Caco-2 (cell line): Measurements from ENCODE around the gene RPL11. TPM values are rescaled to one million over a fixed set of nuclear protein-coding genes. Genes with fewer than 3 reads are reported as not detected.
"Not testable (repeated sequence)": the region's sequence is repeated elsewhere in the genome, so short reads cannot be mapped to it uniquely, and the experiment has no call there.

Experiments
- BruUV-seq: library from RNA; stranded (reverse); fragments of 400-500 nt; replicated peaks from 2 replicates; lab custom pipeline; 2021; lab: Mats Ljungman, UMichigan
- CTCF ChIA-PET: fragments of 300-600 bp; sonication (Branson Sonifier 250); formaldehyde crosslinking; loops from one replicate; lab custom pipeline; 2022; ENCODE audit warnings: antibody characterized with exemption; lab: Charles Lee
- POLR2A ChIA-PET: fragments of 300-600 bp; sonication (Branson Sonifier 250); formaldehyde crosslinking; loops from one replicate; lab custom pipeline; 2022; ENCODE audit warnings: antibody characterized with exemption; lab: Charles Lee
- DNase-seq, 2 experiments: peaks; one replicate each; pipeline versions ENCODE4 v3.0.0 to v3.0.0-alpha.2; 2020 to 2022
- H3K27me3 ChIP-seq: replicated peaks from 2 replicates; pipeline ENCODE4 v1.6.0; 2011; ENCODE audit warnings: low read length; ENCODE audit not compliant: control insufficient read depth, insufficient read depth
- H3K36me3 ChIP-seq: 2 replicates; pipeline ENCODE4 v1.5.1; 2011; ENCODE audit warnings: low read length; ENCODE audit not compliant: control insufficient read depth, insufficient read depth
- H3K4me1 ChIP-seq: fragments of 250-450 bp; sonication (Bioruptor Pico); 2 replicates; pipeline ENCODE4 v1.5.1; 2020; ENCODE audit warnings: mild to moderate bottlenecking
- H3K4me3 ChIP-seq: 2 replicates; pipeline ENCODE4 v1.5.1; 2011; ENCODE audit warnings: low read depth, mild to moderate bottlenecking, control low read depth, low read length
- H3K9me3 ChIP-seq: fragments of 250-450 bp; sonication (Bioruptor Pico); 2 replicates; pipeline ENCODE4 v1.5.1; 2020; ENCODE audit warnings: mild to moderate bottlenecking, moderate library complexity
- H3K27ac Mint-ChIP-seq: one replicate; pipeline ENCODE4 v1.8.0; 2022; ENCODE audit warnings: mixed read lengths; ENCODE audit not compliant: unreplicated experiment
- H3K27me3 Mint-ChIP-seq: one replicate; pipeline ENCODE4 v1.8.0; 2022; ENCODE audit warnings: mixed read lengths; ENCODE audit not compliant: insufficient read depth, unreplicated experiment
- H3K36me3 Mint-ChIP-seq: one replicate; pipeline ENCODE4 v1.8.0; 2022; ENCODE audit warnings: mild to moderate bottlenecking, mixed read lengths; ENCODE audit not compliant: insufficient read depth, unreplicated experiment
- H3K4me1 Mint-ChIP-seq: one replicate; pipeline ENCODE4 v1.8.0; 2022; ENCODE audit warnings: low read depth, mixed read lengths; ENCODE audit not compliant: unreplicated experiment
- H3K4me3 Mint-ChIP-seq: one replicate; pipeline ENCODE4 v1.8.0; 2022; ENCODE audit warnings: mild to moderate bottlenecking, moderate library complexity, mixed read lengths; ENCODE audit not compliant: unreplicated experiment
- H3K9me3 Mint-ChIP-seq: one replicate; pipeline ENCODE4 v1.8.0; 2022; ENCODE audit warnings: mixed read lengths; ENCODE audit not compliant: unreplicated experiment
- CTCF ChIP-seq, 2 experiments: fragments of 200-600 bp in 1 of 2; IDR thresholded peaks; 1 replicate in 1 of 2; 2 replicates in 1 of 2; pipeline versions ENCODE4 v1.5.1 to v1.8.0; 2011 to 2022; ENCODE audit warnings: antibody characterized with exemption in 1 of 2, control low read depth in 1 of 2, inconsistent platforms in 1 of 2, low read depth in 1 of 2, low read length in 1 of 2, mild to moderate bottlenecking in 1 of 2, moderate library complexity in 1 of 2; ENCODE audit not compliant: insufficient read depth in 1 of 2, severe bottlenecking in 1 of 2, unreplicated experiment in 1 of 2
- intact Hi-C: fragments of 100-400 bp; cut with micrococcal nuclease; formaldehyde crosslinking; loops from one replicate; pipeline ENCODE4 v1.10.0; 2022; ENCODE audit not compliant: unreplicated experiment
- total RNA-seq: library from RNA; stranded (reverse); gene quantifications from 2 replicates; pipeline ENCODE4 v1.2.3, GENCODE V29; 2022

Gene RPL11
- total RNA-seq, 1 experiment from 2014 or later: 1,040 TPM

GRCh38 chr1:23679815-23680214 lies 11.8 kb upstream of the RPL11 start:
- no peak overlapping the region for H3K4me3 Mint-ChIP-seq
- intact Hi-C loops: no loop called here
- no peak for DNase-seq
- no peaks in the 10 kb centered on the region for H3K4me1 ChIP-seq
- no peak for TF ChIP-seq CTCF (IDR thresholded peaks at IDR 0.05; ENCODE audit: insufficient read depth in 1 of 2, low read depth in 1 of 2, low read length in 1 of 2, severe bottlenecking in 1 of 2, unreplicated experiment in 1 of 2)
- H3K4me3 ChIP-seq: no peak overlapping the region
- no peaks in the 10 kb centered on the region for H3K36me3 Mint-ChIP-seq
- H3K27me3 Mint-ChIP-seq: peaks cover 2% of the 10 kb centered on the region
- BruUV-seq: no TSS peak
- POLR2A ChIA-PET: no interaction called here
- H3K36me3 ChIP-seq: no peaks in the 10 kb centered on the region
- no peaks in the 10 kb centered on the region for H3K27me3 ChIP-seq
- H3K9me3 ChIP-seq: no peaks in the 10 kb centered on the region
- H3K4me1 Mint-ChIP-seq: no peaks in the 10 kb centered on the region
- H3K9me3 Mint-ChIP-seq: no peaks in the 10 kb centered on the region
- no peak overlapping the region for H3K27ac Mint-ChIP-seq
- CTCF ChIA-PET: no interaction called here

- H3K9me3 Mint-ChIP-seq: no peaks in the 10 kb centered on the region
- Histone ChIP-seq H3K27me3 (no peaks in the 10 kb centered on the region), H3K36me3 (no peaks in the 10 kb centered on the region), H3K9me3 (no peaks in the 10 kb centered on the region), H3K4me3 (no peak overlapping the region), H3K4me1 (no peaks in the 10 kb centered on the region)
- no peaks in the 10 kb centered on the region for H3K36me3 Mint-ChIP-seq
- no peak overlapping the region for H3K4me3 Mint-ChIP-seq
- CTCF ChIA-PET: interaction anchor here (1.2 kb wide), 2 partner anchors 9 to 45 kb away, joined by 5 to 6 read pairs; partner anchors contain the start of gene RPL11
- POLR2A ChIA-PET: interaction anchor here (1.3 kb wide), 1 partner anchor 9 kb away, joined by 6 read pairs; the partner anchor contains the start of gene RPL11
- DNase-seq: no peak
- intact Hi-C loops: no loop called here
- BruUV-seq: no TSS peak
- peaks cover 2% of the 10 kb centered on the region for H3K27me3 Mint-ChIP-seq
- no peak overlapping the region for H3K27ac Mint-ChIP-seq
- no peaks in the 10 kb centered on the region for H3K4me1 Mint-ChIP-seq
- TF ChIP-seq CTCF (IDR thresholded peaks at IDR 0.05; ENCODE audit: insufficient read depth in 1 of 2, low read depth in 1 of 2, low read length in 1 of 2, severe bottlenecking in 1 of 2, unreplicated experiment in 1 of 2): no peak
Observed at GRCh38 chr1:23682946-23683345, 8.7 kb upstream of the RPL11 start.

GRCh38 chr1:23684415-23684814 lies 7.2 kb upstream of the RPL11 start:
- Histone ChIP-seq H3K4me1 (no peaks in the 10 kb centered on the region), H3K4me3 (no peak overlapping the region), H3K27me3 (no peaks in the 10 kb centered on the region), H3K36me3 (no peaks in the 10 kb centered on the region), H3K9me3 (no peaks in the 10 kb centered on the region)
- no peak for DNase-seq
- intact Hi-C loops: no loop called here
- Mint-ChIP-seq H3K36me3 (no peaks in the 10 kb centered on the region), H3K27me3 (peaks cover 2% of the 10 kb centered on the region), H3K9me3 (no peaks in the 10 kb centered on the region), H3K4me3 (no peak overlapping the region), H3K4me1 (no peaks in the 10 kb centered on the region), H3K27ac (no peak overlapping the region)
- BruUV-seq: no TSS peak
- ChIA-PET POLR2A (no interaction called here), CTCF (no interaction called here)
- no peak for TF ChIP-seq CTCF (IDR thresholded peaks at IDR 0.05; ENCODE audit: insufficient read depth in 1 of 2, low read depth in 1 of 2, low read length in 1 of 2, severe bottlenecking in 1 of 2, unreplicated experiment in 1 of 2)

- H3K27ac Mint-ChIP-seq, H3K4me1 Mint-ChIP-seq, H3K36me3 ChIP-seq, POLR2A ChIA-PET, DNase-seq, H3K9me3 ChIP-seq, H3K27me3 ChIP-seq, H3K36me3 Mint-ChIP-seq, H3K4me3 Mint-ChIP-seq, BruUV-seq, CTCF ChIA-PET, H3K4me1 ChIP-seq, H3K4me3 ChIP-seq, intact Hi-C loops, H3K9me3 Mint-ChIP-seq, H3K27me3 Mint-ChIP-seq: not testable (repeated sequence)
Observed at GRCh38 chr1:23685197-23685596, 6.4 kb upstream of the RPL11 start.

GRCh38 chr1:23687680-23688079 lies 3.9 kb upstream of the RPL11 start:
- H3K27me3 ChIP-seq, H3K4me1 Mint-ChIP-seq, POLR2A ChIA-PET, BruUV-seq, H3K4me1 ChIP-seq, H3K9me3 ChIP-seq, H3K27ac Mint-ChIP-seq, DNase-seq, H3K4me3 ChIP-seq, CTCF ChIA-PET, H3K27me3 Mint-ChIP-seq, H3K4me3 Mint-ChIP-seq, intact Hi-C loops, H3K9me3 Mint-ChIP-seq, H3K36me3 ChIP-seq: not testable (repeated sequence)
- H3K36me3 Mint-ChIP-seq: peaks cover 14% of the 10 kb centered on the region
